Measurements from ENCODE around the gene WDFY2. TPM values are rescaled to one million over a fixed set of nuclear protein-coding genes. Genes with fewer than 3 reads are reported as not detected.

Gene WDFY2
- total and polyA plus RNA-seq, 2 of the 8 experiments (the other 6 are each of a cell fraction or from before 2014, with no cell fraction given): 13.9 to 29.0 TPM

DNA sequence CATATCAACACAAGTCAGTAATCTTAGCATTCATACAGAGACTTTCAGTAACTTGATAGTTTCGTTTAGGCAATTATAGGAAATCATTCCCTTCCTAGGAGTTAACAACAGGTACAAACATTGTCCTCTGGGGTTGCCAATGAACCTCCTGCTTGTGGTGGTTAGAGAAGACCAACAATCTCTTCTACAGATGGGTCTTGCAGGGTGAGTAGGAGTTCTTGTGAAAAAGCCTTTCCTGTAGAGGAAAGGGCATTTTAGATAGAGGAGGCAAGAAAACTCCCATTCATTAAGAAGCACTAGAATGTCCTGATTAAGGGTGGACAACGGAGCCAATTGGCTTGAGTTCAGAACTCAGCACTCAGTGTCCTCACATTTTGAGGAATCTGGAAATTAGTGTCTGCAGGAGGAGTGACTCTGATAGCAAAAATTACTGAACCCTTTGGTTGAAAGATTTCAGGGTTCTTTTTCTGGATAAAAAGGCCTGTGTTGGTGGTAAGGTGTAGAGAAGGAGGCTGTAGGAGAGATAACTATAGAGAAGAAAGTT is 4.2 kb downstream of the WDFY2 start (continued):
- TF ChIP-seq JUND (IDR thresholded peaks at IDR 0.05; ENCODE audit: low read length) (no peak), CHD2 (IDR thresholded peaks at IDR 0.05; ENCODE audit: low read length) (no peak)
- TF ChIP-seq, protein P1, sequence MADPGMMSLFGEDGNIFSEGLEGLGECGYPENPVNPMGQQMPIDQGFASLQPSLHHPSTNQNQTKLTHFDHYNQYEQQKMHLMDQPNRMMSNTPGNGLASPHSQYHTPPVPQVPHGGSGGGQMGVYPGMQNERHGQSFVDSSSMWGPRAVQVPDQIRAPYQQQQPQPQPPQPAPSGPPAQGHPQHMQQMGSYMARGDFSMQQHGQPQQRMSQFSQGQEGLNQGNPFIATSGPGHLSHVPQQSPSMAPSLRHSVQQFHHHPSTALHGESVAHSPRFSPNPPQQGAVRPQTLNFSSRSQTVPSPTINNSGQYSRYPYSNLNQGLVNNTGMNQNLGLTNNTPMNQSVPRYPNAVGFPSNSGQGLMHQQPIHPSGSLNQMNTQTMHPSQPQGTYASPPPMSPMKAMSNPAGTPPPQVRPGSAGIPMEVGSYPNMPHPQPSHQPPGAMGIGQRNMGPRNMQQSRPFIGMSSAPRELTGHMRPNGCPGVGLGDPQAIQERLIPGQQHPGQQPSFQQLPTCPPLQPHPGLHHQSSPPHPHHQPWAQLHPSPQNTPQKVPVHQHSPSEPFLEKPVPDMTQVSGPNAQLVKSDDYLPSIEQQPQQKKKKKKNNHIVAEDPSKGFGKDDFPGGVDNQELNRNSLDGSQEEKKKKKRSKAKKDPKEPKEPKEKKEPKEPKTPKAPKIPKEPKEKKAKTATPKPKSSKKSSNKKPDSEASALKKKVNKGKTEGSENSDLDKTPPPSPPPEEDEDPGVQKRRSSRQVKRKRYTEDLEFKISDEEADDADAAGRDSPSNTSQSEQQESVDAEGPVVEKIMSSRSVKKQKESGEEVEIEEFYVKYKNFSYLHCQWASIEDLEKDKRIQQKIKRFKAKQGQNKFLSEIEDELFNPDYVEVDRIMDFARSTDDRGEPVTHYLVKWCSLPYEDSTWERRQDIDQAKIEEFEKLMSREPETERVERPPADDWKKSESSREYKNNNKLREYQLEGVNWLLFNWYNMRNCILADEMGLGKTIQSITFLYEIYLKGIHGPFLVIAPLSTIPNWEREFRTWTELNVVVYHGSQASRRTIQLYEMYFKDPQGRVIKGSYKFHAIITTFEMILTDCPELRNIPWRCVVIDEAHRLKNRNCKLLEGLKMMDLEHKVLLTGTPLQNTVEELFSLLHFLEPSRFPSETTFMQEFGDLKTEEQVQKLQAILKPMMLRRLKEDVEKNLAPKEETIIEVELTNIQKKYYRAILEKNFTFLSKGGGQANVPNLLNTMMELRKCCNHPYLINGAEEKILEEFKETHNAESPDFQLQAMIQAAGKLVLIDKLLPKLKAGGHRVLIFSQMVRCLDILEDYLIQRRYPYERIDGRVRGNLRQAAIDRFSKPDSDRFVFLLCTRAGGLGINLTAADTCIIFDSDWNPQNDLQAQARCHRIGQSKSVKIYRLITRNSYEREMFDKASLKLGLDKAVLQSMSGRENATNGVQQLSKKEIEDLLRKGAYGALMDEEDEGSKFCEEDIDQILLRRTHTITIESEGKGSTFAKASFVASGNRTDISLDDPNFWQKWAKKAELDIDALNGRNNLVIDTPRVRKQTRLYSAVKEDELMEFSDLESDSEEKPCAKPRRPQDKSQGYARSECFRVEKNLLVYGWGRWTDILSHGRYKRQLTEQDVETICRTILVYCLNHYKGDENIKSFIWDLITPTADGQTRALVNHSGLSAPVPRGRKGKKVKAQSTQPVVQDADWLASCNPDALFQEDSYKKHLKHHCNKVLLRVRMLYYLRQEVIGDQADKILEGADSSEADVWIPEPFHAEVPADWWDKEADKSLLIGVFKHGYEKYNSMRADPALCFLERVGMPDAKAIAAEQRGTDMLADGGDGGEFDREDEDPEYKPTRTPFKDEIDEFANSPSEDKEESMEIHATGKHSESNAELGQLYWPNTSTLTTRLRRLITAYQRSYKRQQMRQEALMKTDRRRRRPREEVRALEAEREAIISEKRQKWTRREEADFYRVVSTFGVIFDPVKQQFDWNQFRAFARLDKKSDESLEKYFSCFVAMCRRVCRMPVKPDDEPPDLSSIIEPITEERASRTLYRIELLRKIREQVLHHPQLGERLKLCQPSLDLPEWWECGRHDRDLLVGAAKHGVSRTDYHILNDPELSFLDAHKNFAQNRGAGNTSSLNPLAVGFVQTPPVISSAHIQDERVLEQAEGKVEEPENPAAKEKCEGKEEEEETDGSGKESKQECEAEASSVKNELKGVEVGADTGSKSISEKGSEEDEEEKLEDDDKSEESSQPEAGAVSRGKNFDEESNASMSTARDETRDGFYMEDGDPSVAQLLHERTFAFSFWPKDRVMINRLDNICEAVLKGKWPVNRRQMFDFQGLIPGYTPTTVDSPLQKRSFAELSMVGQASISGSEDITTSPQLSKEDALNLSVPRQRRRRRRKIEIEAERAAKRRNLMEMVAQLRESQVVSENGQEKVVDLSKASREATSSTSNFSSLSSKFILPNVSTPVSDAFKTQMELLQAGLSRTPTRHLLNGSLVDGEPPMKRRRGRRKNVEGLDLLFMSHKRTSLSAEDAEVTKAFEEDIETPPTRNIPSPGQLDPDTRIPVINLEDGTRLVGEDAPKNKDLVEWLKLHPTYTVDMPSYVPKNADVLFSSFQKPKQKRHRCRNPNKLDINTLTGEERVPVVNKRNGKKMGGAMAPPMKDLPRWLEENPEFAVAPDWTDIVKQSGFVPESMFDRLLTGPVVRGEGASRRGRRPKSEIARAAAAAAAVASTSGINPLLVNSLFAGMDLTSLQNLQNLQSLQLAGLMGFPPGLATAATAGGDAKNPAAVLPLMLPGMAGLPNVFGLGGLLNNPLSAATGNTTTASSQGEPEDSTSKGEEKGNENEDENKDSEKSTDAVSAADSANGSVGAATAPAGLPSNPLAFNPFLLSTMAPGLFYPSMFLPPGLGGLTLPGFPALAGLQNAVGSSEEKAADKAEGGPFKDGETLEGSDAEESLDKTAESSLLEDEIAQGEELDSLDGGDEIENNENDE (IDR thresholded peaks at IDR 0.05; ENCODE audit: insufficient replicate concordance, low read length): no peak

All from H1 (cell line).